Kidney epithelial cell (primary cell): Measurements from ENCODE around the gene PAX1. TPM values are rescaled to one million over a fixed set of nuclear protein-coding genes. Genes with fewer than 3 reads are reported as not detected.

Experiments used
- DNase-seq: peaks from one replicate; pipeline ENCODE4 v3.0.0-alpha.2; 2010; ENCODE audit warnings: low read depth
- H3K27me3 ChIP-seq: 2 replicates; pipeline ENCODE4 v1.6.0; 2011; ENCODE audit warnings: low read length; ENCODE audit not compliant: control insufficient read depth, insufficient read depth
- H3K36me3 ChIP-seq: 2 replicates; pipeline ENCODE4 v1.5.1; 2011; ENCODE audit warnings: low read length; ENCODE audit not compliant: control insufficient read depth, insufficient read depth
- H3K4me3 ChIP-seq: 2 replicates; pipeline ENCODE4 v1.5.1; 2011; ENCODE audit warnings: low read depth, mild to moderate bottlenecking, control low read depth, low read length
- total RNA-seq: library from RNA; depleted of rRNA; stranded (reverse); fragments of >200 nt; gene quantifications from 2 replicates; pipeline ENCODE4 v1.2.3, GENCODE V29; 2015
- TF ChIP-seq, protein P1 (sequence below): IDR thresholded peaks from 2 replicates; pipeline ENCODE4 v1.5.1; 2011; ENCODE audit warnings: mild to moderate bottlenecking, moderate library complexity, low read length, control low read depth, inconsistent platforms; ENCODE audit not compliant: insufficient read depth, poor library complexity, severe bottlenecking

The PAX1 gene
- total RNA-seq, 1 donor from 2014 or later, result not detected

- H3K27me3 ChIP-seq, result peaks cover 41% of the 10 kb centered on the region
- no peak overlapping the region for H3K4me3 ChIP-seq
- TF ChIP-seq, protein P1, sequence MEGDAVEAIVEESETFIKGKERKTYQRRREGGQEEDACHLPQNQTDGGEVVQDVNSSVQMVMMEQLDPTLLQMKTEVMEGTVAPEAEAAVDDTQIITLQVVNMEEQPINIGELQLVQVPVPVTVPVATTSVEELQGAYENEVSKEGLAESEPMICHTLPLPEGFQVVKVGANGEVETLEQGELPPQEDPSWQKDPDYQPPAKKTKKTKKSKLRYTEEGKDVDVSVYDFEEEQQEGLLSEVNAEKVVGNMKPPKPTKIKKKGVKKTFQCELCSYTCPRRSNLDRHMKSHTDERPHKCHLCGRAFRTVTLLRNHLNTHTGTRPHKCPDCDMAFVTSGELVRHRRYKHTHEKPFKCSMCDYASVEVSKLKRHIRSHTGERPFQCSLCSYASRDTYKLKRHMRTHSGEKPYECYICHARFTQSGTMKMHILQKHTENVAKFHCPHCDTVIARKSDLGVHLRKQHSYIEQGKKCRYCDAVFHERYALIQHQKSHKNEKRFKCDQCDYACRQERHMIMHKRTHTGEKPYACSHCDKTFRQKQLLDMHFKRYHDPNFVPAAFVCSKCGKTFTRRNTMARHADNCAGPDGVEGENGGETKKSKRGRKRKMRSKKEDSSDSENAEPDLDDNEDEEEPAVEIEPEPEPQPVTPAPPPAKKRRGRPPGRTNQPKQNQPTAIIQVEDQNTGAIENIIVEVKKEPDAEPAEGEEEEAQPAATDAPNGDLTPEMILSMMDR, result no peak
- H3K36me3 ChIP-seq, result no peaks in the 10 kb centered on the region
- no peak for DNase-seq
These were observed 9.1 kb downstream of the PAX1 start for GRCh38 chr20:21714297-21715192.

DNA sequence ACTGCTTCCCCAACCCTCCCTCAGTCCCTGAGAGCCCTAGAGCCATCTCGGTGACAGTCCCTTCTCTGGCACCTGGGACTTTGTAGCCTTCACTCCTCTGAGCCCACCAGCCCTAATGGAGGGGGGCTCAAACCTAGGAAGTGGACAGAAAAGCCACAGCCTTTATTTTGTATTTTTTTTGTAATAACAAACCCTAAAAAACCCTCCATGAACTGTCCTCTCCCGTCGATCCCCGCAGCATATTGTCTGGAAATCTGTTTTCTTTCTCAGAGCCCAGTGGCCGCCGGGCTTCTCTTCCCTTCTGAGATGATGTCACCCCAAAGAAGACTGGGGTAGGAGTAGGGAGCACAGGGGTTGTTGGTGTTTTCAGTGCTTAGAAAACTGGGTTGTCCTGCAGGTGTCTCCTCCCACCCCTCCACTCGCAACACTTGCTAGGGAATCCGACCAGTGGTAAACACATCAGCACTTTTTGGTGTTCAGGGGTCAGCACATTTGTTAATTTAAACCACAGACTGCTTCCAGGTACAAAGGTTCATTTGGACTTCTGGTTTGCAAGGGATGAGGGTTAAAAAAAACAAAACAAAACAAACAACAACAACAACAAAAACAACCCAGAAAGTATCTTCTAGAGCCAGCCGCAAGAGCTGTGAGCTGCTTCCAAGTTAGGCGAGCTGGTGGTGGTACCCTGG is 9.9 kb downstream of the PAX1 start:
- no peaks in the 10 kb centered on the region for H3K36me3 ChIP-seq
- TF ChIP-seq, protein P1, result no peak

GRCh38 chr20:21719592-21720214 is 14.2 kb downstream of the PAX1 start:
- Histone ChIP-seq H3K27me3 (peaks cover 14% of the 10 kb centered on the region), H3K4me3 (no peak overlapping the region), H3K36me3 (no peaks in the 10 kb centered on the region)
- TF ChIP-seq, protein P1, result peak; percentile 72
- peak; percentile 2 for DNase-seq

More for the DNA sequence above, 9.9 kb downstream of the PAX1 start:
- Histone ChIP-seq H3K27me3 (peaks cover 39% of the 10 kb centered on the region), H3K4me3 (no peak overlapping the region)
- DNase-seq, result no peak

DNA sequence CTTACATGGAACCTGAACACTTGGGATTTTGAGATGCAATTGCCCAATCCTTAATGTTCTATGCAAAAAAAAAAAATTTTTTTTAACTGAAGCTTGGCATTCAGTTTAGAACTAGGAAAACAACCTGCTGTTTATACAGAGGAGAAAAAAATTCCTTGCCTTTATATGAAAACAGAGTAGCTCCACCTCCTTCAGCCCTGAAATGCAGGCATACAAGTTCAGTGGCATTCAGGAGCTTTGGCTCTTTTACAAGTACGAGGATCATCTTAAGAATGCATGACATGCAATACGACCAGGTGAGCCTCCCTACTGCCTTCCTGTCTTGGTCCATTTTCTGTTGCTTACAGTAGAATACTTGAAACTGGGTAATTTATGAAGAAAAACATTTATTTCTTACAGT is 20.4 kb downstream of the PAX1 start:
- Histone ChIP-seq H3K27me3 (no peaks in the 10 kb centered on the region), H3K4me3 (no peak overlapping the region)
- TF ChIP-seq, protein P1, result no peak

GRCh38 chr20:21729316-21729715 is 23.9 kb downstream of the PAX1 start:
- H3K4me3 ChIP-seq, result no peak overlapping the region
- DNase-seq, result no peak
- H3K36me3 ChIP-seq, result no peaks in the 10 kb centered on the region
- TF ChIP-seq, protein P1, result no peak
- no peaks in the 10 kb centered on the region for H3K27me3 ChIP-seq

More for the DNA sequence above, 20.4 kb downstream of the PAX1 start:
- no peak for DNase-seq
- no peaks in the 10 kb centered on the region for H3K36me3 ChIP-seq
